NCI-H1105 treated with DMSO at 0.1 percent for 48 hours (cell line): Measurements from ENCODE around the gene RNU6-9.
"Not testable (repeated sequence)": the region's sequence is repeated elsewhere in the genome, so short reads cannot be mapped to it uniquely, and the experiment has no call there.

ENCODE experiments used
- DNase-seq: peaks from one replicate; lab custom pipeline; 2025; lab: John Stamatoyannopoulos, UW

The RNU6-9 gene

GRCh38 chr19:861756-862580 lies 31.3 kb upstream of the RNU6-9 start:
- DNase-seq = peak; percentile 31

DNA sequence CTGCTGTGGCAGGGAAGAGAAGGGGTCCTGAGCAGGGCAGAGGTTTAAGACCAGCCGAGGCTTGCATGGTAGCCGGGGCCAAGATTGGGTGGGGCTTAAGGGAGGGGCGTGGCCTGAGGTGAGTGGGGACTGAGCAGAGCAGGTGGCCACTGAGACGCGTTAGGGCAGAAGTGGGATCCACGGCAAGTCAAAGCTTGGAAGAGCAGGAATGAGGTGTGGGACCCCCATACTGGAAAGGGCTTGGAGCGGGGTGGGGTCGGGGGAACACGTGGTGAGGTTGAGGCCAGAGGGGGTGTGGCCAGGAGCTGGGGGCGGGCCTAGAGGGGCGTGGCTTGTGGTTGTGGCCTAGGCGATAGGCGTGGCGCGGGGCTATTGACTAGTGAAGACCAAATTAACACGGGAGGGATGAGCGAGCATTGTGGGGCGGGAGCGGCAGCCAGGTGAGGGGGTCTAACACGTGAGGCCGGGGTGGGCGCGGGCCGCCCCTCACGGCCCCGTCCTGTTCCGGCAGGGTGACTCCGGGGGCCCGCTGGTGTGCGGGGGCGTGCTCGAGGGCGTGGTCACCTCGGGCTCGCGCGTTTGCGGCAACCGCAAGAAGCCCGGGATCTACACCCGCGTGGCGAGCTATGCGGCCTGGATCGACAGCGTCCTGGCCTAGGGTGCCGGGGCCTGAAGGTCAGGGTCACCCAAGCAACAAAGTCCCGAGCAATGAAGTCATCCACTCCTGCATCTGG lies 30.5 kb upstream of the RNU6-9 start:
- no peak for DNase-seq

GRCh38 chr19:863315-863620 lies 30.0 kb upstream of the RNU6-9 start:
- no peak for DNase-seq

- no peak for DNase-seq
Measured at GRCh38 chr19:866769-867300, 26.4 kb upstream of the RNU6-9 start.

- no peak for DNase-seq
Measured at GRCh38 chr19:867301-867793, 25.9 kb upstream of the RNU6-9 start.

DNA sequence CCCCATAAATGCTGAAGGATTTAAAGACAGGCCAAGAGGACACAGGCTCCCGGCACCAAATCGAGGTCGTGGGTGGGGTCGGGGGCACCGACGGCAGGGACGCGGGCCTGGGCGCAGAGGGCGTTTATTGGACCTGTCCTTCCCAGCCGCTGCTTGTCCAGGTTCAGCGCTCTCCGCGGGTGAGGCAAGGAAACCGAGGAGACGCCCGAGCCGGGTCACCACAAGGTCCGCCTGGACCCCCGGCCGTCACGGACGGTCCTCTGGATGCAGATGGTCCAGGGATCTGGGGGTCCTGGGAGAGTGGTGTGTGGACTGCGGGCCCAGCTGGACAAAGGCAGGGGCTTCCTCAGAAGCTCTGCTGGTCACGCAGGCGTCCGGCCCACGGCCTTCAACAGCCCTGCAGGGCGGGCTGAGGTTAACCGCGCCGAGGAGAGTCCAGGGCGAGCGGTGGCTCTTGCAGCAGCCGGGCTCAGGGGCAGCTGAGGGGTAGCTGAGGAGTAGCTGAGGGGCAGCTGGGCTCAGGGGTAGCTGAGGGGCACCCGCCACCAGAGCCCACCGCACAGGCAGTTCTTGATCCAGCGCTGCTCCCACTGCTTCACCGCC lies 25.3 kb upstream of the RNU6-9 start:
- DNase-seq = no peak

- DNase-seq = no peak
Measured at GRCh38 chr19:868458-869244, 24.6 kb upstream of the RNU6-9 start.

DNA sequence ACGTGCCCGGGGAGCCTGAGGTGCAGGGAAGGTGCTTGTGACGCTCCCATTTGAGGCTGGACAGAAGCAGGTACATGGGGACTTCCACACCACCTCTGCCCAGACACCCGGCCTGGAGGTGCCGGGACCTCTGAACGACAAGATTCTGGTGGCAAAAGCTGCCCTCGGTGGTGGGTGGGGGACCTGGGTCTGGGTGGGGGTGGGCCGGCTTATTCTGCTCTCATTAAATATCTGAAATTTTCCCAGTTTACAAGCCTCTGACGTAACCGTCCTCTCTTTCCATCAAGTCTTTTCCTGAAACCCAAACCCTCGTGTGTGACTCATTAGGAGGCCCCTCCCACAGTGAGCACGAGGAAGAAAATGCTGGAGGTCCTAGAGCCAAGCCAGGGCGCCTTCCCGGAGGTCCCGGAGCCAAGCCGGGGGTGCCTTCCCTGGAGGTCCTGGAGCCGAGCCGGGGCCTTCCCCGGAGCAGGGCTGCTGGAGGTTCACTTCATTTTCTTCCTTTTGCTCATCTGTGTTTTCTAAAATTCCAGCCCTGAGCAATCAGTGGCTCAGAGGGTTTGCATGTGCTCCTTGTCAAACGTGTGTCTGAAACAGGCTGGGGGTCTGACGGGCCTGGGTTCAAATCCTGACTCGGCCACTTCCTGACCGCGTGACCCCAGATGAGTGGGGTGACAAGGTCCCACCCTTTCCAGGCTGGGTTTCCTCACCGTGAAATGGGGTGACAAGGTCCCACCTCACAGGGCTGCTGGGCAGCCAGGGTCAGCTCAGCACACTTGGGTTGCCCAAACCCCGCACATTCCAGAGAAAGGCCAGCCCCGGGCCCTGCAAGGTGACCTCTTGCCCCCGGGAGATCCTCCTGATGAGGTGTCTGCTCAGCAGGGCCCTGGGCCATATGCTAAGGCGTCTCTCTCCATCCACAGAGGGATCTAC lies 23.8 kb upstream of the RNU6-9 start:
- DNase-seq = no peak

DNA sequence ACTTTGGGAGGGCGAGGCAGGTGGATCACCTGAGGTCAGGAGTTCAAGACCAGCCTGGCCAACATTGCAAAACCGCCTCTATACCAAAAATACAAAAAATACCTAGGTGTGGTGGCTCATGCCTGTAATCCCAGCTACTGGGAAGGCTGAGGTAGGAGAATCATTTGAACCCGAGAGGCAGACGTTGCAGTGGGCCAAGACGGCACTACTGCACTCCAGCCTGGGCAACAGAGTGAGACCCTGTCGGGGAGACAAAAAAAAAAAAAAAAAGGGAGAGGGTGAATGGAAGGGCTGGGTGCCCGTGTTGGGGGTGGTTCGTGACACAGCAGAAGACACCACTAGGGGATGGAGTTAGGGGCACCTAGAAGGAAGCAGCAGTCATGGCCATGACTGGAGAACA lies 23.0 kb upstream of the RNU6-9 start:
- DNase-seq = no peak

GRCh38 chr19:870963-871401 lies 22.3 kb upstream of the RNU6-9 start:
- DNase-seq = peak; percentile 30

- peak; percentile 30 for DNase-seq
Measured at GRCh38 chr19:871446-872265, 21.6 kb upstream of the RNU6-9 start.

GRCh38 chr19:872266-872951 lies 20.9 kb upstream of the RNU6-9 start:
- peak; percentile 65 for DNase-seq

GRCh38 chr19:873084-873483 lies 20.2 kb upstream of the RNU6-9 start:
- DNase-seq = peak; percentile 13

DNA sequence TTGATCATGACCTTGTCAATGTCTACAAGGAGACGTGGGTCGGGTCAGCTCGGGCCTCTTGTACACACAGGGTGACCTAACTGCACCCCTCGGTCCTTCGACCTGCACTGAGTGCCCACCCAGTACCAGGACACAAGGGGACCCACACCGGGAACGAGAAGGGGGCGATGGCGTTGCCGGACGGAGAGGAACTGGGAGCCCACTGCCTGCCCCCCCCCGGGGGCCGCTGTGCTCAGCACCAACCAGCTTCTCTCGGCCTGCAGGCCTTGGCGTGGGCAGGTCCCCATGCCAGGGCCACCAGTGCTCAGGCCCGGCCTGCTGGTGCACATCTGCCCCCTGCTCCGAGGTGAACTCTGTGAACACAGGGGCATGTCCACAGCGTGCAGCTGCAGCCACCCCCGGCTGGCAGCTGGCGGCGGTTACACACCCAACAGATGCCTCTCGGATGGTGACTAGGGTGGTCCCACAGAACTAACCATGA lies 19.7 kb upstream of the RNU6-9 start:
- no peak for DNase-seq

DNA sequence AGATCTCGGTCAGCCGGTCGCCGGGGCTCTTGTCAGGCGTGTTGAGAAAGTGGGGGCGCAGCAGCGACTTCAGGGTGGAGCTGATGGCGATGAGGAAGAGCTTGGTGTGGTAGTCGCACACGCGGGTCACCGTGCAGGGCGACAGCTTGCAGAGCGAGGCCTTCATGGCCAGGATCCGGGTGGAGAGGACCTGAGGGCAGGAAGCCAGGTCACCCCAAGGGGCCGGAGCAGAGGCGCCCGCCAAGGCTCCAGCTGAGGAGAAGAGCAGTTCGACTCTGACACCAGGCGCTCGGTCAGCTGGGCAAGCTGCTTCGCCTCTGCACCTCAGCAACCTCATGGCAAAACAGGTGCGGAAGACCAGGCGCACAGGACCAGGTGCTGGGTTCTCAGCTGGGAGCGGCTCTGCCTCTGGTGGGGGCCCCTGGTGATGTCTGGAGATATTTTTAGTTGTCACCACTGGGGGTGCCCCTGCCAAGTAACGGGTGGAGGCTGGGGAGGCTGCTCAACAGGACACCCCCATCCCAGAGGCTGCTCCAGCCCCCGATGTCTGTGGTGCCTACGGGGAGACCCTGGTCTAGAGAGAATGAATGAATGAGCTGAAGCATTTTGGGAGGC lies 17.9 kb upstream of the RNU6-9 start:
- DNase-seq = no peak

- DNase-seq = no peak
Measured at GRCh38 chr19:876089-876488, 17.2 kb upstream of the RNU6-9 start.

- DNase-seq = no peak
Measured at GRCh38 chr19:876780-877314, 16.4 kb upstream of the RNU6-9 start.

DNA sequence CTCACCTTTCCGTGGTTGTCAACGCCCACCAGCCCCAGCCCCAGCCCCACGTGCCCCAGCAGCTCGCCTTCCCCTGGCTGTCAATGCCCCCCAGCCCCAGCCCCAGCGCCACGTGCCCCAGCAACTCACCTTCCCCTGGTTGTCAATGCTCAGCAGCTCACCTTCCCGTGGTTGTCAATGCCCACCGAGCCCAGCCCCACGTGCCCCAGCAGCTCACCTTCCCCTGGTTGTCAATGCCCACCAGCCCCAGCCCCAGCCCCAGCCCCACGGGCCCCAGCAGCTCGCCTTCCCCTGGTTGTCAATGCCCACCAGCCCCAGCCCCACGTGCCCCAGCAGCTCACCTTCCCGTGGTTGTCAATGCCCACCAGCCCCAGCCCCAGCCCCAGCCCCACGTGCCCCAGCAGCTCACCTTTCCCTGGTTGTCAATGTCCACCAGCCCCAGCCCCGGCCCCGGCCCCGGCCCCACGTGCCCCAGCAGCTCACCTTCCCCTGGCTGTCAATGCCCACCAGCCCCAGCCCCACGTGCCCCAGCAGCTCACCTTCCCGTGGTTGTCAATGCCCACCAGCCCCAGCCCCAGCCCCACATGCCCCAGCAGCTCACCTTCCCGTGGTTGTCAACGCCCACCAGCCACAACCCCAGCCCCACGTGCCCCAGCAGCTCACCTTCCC lies 15.2 kb upstream of the RNU6-9 start:
- not testable (repeated sequence) for DNase-seq
